GM12891 (cell line): ENCODE results near the gene RBM26.
"Not testable (repeated sequence)": the region's sequence is repeated elsewhere in the genome, so short reads cannot be mapped to it uniquely, and the experiment has no call there.

ENCODE experiments used
- DNase-seq: peaks from one replicate; pipeline ENCODE4 v3.0.0; 2011; ENCODE audit warnings: low spot score; ENCODE audit not compliant: insufficient read length
- FAIRE-seq: peaks from 2 replicates; lab custom pipeline; 2011; peaks lifted over from hg19 to GRCh38; lab: Jason Lieb, UNC
- PAX5 ChIP-seq: IDR thresholded peaks from 2 replicates; pipeline ENCODE4 v1.6.1; 2011; ENCODE audit warnings: low read length, moderate library complexity, mild to moderate bottlenecking; ENCODE audit not compliant: insufficient read depth, severe bottlenecking
- POLR2A ChIP-seq: IDR thresholded peaks from 2 replicates; pipeline ENCODE4 v1.6.1; 2011; ENCODE audit warnings: low read depth, low read length, control low read depth
- POLR2AphosphoS5 ChIP-seq: IDR thresholded peaks from 2 replicates; pipeline ENCODE4 v1.6.1; 2011; ENCODE audit warnings: low read depth, low read length, control low read depth
- POU2F2 ChIP-seq: IDR thresholded peaks from 2 replicates; pipeline ENCODE4 v1.6.1; 2011; ENCODE audit warnings: low read depth, mild to moderate bottlenecking, control low read depth, low read length, moderate library complexity
- SPI1 ChIP-seq: IDR thresholded peaks from 2 replicates; pipeline ENCODE4 v1.6.1; 2011; ENCODE audit warnings: low read depth, low read length, control low read depth
- TAF1 ChIP-seq: IDR thresholded peaks from 2 replicates; pipeline ENCODE4 v1.6.1; 2011; ENCODE audit warnings: low read depth, low read length, control low read depth

Gene RBM26

GRCh38 chr13:79374578-79374977 is 31.5 kb downstream of the RBM26 start:
- DNase-seq (no peak), FAIRE-seq (no peak)
- TF ChIP-seq PAX5 (no peak), SPI1 (no peak)

DNA sequence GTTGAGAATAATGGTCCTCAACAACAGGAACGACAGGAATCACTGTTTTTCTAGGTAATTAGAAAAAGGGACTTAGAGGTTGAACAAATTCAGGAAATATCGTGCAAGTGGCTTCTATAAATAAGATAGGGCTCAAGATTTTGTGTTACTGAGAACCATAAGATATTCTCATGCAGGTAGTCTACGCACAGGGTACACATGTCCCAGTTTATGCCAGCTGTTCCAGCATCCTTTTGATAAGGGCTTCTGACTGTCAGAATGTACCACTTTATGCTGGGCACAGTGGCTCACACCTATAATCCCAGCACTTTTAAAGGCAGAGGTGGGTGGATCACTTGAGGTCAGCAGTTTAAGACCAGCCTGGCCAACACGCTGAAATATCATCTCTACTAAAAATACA is 32.1 kb downstream of the RBM26 start:
- DNase-seq: no peak
- peak; percentile 71 for FAIRE-seq
- no peak for TF ChIP-seq TAF1
- no peak for TF ChIP-seq PAX5
- TF ChIP-seq POU2F2: no peak
- no peak for TF ChIP-seq SPI1
- no peak for TF ChIP-seq POLR2A
- TF ChIP-seq POLR2AphosphoS5: no peak

- DNase-seq: no peak
- TF ChIP-seq POLR2A: no peak
- FAIRE-seq: no peak
Observed at GRCh38 chr13:79369226-79369625, 36.8 kb downstream of the RBM26 start.

- TF ChIP-seq SPI1: peak; percentile 50; the same call in 1 of the 2 replicates
- TF ChIP-seq TAF1: no peak
- TF ChIP-seq POLR2A: no peak
- no peak for TF ChIP-seq PAX5
- TF ChIP-seq POLR2AphosphoS5: no peak
- no peak for TF ChIP-seq POU2F2
- DNase-seq (no peak), FAIRE-seq (no peak)
Observed at GRCh38 chr13:79365981-79366380, 40.1 kb downstream of the RBM26 start.

- FAIRE-seq (no peak), DNase-seq (no peak)
- TF ChIP-seq TAF1 (no peak), POU2F2 (no peak), POLR2AphosphoS5 (no peak), POLR2A (no peak), PAX5 (no peak), SPI1 (no peak)
Observed at GRCh38 chr13:79361299-79361698, 44.8 kb downstream of the RBM26 start.

DNA sequence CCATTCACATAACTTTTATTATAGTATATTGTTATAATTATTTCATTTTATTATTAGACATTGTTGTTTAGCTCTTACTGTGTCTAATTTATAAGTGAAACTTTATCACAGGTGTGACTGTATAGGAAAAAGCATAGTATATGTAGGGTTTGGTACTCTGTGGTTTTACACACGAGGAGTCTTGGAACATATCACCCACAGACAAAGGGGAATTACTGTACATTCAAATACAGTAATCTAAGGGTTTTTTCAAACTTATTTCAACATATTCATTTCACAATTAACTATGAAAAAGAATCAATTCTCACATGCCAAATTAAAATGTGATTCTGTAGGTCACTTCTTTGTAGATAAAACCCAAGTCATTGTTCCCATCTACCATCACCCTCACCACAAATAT is 46.0 kb downstream of the RBM26 start:
- TF ChIP-seq POU2F2 (no peak), SPI1 (no peak), PAX5 (no peak), TAF1 (no peak), POLR2AphosphoS5 (no peak), POLR2A (no peak)
- no peak for FAIRE-seq
- no peak for DNase-seq

DNA sequence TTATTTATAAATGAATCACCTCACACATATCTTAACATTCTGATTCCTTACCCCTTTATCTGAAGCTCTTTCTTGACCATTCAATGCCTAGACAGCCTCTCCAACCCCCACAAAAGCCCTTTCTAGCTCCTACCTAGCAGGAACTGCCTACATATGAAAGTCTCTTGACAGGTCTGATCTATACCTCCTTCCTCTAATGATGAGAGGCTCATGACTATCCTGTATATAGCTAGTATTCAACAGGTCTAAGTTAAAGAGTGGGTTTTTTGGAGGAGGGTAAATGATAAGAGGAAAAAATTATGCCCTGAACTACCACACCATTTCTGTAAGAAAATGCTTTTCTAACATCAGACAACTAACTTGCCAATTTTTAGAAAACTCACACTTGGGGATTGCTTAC is 47.0 kb downstream of the RBM26 start:
- no peak for DNase-seq
- no peak for FAIRE-seq
- TF ChIP-seq SPI1: no peak

DNA sequence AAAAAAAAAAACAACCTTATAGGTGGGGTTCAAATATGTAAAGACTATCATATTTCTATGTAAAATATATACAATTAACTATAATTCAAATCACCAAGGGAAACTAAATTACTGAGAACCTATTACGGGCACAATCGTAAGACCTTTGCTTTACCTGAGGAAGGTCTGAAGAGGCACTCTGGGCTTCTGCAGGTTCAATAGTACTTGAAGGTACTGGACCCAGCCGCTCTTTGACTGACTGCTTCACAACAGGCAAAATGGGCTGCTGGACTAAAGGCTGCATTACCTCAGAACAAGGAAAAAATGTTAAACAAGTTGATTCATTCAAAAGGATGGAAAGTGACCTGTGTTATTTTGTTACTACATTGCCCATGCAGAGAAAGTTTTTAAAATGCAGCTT is 51.8 kb downstream of the RBM26 start:
- DNase-seq (no peak), FAIRE-seq (no peak)
- no peak for TF ChIP-seq SPI1
- no peak for TF ChIP-seq POLR2A
- no peak for TF ChIP-seq POU2F2
- TF ChIP-seq PAX5: no peak
- no peak for TF ChIP-seq TAF1
- no peak for TF ChIP-seq POLR2AphosphoS5

- TF ChIP-seq SPI1: no peak
- no peak for TF ChIP-seq POU2F2
- no peak for TF ChIP-seq PAX5
- TF ChIP-seq POLR2A: no peak
- TF ChIP-seq POLR2AphosphoS5: no peak
- TF ChIP-seq TAF1: no peak
- DNase-seq: no peak
- no peak for FAIRE-seq
Observed at GRCh38 chr13:79353693-79354092, 52.4 kb downstream of the RBM26 start.

DNA sequence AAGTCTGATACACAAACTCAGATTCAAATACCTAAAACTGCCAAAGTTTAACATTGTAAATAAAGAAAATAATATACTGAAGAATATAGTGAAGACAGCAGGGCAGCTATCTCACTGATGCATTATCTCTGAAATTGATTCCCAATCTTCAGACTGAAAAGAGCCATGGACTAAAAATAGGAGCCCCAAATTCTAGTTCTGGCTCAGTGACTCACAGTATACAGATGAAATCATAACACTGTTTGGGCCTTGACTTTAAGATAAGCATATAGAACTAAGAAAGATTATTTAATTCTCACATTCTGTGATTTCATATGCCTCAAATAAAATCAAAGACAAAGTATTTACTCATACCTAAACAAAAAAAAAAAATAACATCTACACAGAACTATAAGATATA is 53.9 kb downstream of the RBM26 start:
- no peak for FAIRE-seq
- TF ChIP-seq SPI1: no peak
- no peak for TF ChIP-seq POLR2A
- TF ChIP-seq TAF1: no peak
- TF ChIP-seq PAX5: no peak
- no peak for TF ChIP-seq POLR2AphosphoS5
- no peak for TF ChIP-seq POU2F2
- DNase-seq: no peak

DNA sequence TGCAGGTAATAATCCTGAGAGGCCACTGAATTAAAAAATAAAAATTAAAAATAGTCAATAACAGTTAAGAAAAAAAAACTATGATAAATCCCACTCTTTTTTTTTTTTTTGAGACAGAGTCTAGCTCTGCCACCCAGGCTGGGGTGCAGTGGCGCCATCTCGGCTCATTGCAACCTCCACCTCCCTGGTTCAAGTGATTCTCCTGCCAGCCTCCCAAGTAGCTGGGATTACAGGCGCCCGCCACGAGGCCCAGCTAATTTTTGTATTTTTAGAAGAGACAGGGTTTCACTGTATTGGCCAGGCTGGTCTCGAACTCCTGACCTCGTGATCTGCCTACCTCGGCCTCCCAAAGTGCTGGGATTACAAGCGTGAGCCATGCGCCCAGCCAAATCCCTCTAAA is 56.4 kb downstream of the RBM26 start:
- FAIRE-seq, DNase-seq: not testable (repeated sequence)

- FAIRE-seq (no peak), DNase-seq (no peak)
- no peak for TF ChIP-seq POLR2A
Observed at GRCh38 chr13:79349011-79349410, 57.0 kb downstream of the RBM26 start.
